ENCODE data around the gene PFDN6.
"Not testable (repeated sequence)": the region's sequence is repeated elsewhere in the genome, so short reads cannot be mapped to it uniquely, and the experiment has no call there.

Gene PFDN6

GRCh38 chr6:33273924-33274902 lies 15.2 kb upstream of the PFDN6 start:
- no peak for DNase-seq

DNA sequence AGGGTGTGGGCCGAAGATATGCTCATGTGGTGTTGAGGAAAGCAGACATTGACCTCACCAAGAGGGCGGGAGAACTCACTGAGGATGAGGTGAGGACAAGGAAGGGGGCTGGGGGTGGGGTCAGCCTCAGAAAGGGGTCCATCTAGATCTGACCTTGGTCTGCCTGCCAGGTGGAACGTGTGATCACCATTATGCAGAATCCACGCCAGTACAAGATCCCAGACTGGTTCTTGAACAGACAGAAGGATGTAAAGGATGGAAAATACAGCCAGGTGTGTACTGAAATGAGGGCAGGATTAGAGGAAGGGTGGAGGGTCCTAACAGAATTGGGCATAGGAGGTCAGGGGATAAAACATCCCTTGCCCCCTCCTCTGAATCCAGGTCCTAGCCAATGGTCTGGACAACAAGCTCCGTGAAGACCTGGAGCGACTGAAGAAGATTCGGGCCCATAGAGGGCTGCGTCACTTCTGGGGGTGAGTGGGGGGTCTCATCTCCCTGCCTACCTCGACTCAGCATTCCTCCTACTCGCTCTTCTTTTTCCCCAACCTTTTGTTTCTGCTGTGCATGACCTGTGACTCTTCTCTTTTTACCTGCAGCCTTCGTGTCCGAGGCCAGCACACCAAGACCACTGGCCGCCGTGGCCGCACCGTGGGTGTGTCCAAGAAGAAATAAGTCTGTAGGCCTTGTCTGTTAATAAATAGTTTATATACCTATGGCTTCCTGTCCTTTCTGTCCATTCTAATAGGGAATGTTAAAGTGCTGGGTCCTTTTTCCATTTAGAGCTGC lies 13.4 kb upstream of the PFDN6 start:
- DNase-seq = not testable (repeated sequence)

DNA sequence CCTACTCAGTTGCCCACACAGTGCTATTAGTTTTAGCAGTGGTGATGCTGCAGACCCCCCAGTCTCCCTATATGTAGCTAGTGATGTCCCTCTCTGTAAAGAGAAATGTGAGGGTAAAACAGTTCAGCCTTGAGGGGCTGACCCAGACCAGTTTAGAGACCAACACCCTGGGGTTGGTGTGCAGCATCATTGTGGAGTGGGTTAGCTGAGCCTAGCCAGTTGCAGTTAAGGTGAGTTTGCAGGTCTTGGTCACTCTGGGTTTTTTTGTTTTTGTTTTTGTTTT lies 12.9 kb upstream of the PFDN6 start:
- DNase-seq = no peak

GRCh38 chr6:33276864-33277662 lies 12.3 kb upstream of the PFDN6 start, which contains the start of gene B3GALT4:
B3GALT4 (plus strand) TSS chr6:33277123; CDS start chr6:33277420, 297 bp downstream.
- no peak for DNase-seq

DNA sequence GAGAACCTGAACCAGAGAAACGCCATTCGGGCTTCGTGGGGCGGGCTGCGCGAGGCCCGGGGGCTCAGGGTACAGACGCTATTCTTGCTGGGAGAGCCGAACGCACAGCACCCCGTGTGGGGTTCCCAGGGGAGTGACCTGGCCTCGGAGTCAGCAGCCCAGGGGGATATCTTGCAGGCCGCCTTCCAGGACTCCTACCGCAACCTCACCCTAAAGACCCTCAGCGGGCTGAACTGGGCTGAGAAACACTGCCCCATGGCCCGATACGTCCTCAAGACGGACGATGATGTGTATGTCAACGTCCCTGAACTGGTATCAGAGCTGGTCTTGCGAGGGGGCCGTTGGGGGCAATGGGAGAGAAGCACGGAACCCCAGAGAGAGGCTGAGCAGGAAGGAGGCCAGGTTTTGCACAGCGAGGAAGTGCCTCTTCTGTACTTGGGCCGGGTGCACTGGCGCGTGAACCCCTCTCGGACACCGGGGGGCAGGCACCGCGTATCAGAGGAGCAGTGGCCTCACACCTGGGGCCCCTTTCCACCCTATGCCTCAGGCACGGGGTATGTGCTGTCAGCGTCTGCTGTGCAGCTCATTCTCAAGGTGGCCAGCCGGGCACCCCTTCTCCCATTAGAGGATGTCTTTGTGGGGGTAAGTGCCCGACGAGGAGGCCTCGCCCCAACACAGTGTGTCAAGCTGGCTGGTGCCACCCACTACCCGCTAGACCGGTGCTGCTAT lies 11.6 kb upstream of the PFDN6 start:
- DNase-seq = no peak

- DNase-seq = no peak
Measured at GRCh38 chr6:33278392-33278741, 11.0 kb upstream of the PFDN6 start.

GRCh38 chr6:33278810-33279209 lies 10.6 kb upstream of the PFDN6 start:
- no peak for DNase-seq

- DNase-seq = no peak
Measured at GRCh38 chr6:33279257-33279695, 10.1 kb upstream of the PFDN6 start.

- no peak for DNase-seq
Measured at GRCh38 chr6:33279971-33280511, 9.4 kb upstream of the PFDN6 start.

GRCh38 chr6:33280539-33280938 lies 8.9 kb upstream of the PFDN6 start:
- DNase-seq = no peak

- not testable (repeated sequence) for DNase-seq
Measured at GRCh38 chr6:33285214-33285613, 4.2 kb upstream of the PFDN6 start.

- no peak for DNase-seq
Measured at GRCh38 chr6:33286946-33287914, 2.2 kb upstream of the PFDN6 start.

DNA sequence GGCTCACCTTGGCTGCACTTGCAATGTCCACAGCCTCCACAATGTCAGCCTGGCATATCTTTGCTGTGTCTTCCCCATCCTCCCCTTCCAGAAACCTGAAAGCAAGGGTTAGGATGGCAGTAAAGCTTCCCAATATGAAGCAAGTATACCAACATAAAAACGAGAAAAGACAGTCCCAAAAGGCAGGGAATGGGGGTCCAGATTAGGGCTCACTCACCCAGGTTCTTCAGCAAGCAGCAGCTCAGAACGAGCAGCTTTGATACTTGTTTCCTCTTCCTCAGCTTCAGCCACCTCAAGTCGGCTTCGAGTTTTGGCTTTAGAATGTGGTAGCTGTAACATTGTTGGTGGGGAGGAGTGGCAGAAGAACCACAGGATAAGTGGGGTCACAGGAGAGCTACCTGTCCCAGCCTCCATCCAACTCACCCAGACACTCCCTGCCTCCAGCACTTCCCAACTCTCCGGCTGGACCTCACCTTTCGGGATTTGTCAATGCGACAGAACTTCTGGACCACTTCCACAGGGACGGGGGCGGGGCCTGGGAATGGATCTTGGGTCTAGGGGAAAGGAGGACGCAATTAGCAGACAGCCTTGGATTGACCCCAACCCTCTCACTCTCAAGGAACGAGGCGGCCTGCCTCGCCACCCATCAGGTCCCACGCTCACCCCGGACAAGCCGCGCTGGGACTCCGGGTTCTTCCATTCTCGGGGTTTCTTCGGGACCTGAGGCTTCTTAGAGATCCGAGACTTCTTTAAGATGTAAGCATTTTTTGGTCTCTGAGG lies 1.1 kb upstream of the PFDN6 start:
- no peak for DNase-seq

DNA sequence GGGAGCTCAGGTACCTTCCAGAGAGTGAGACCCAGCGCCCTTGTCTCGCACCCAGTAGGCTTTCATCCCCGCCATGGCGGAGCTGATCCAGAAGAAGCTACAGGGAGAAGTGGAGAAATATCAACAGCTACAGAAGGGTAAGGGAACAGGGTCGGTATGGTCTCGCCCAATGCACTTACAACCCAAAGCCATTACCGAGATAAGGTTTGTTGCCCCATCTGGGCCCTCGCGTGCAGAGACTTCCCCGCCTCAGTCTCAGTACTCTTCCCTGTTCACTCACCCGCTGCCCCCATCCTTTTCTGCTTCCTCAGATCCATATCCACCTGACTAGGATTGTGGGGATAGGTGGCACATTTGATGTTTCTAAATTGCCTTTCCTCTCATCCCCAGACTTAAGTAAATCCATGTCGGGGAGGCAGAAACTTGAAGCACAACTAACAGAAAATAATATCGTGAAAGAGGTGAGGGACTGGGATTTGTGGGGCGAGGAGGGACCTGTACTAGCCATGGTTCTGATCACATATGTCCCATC lies 449 bp downstream of the PFDN6 start:
- DNase-seq = no peak

DNA sequence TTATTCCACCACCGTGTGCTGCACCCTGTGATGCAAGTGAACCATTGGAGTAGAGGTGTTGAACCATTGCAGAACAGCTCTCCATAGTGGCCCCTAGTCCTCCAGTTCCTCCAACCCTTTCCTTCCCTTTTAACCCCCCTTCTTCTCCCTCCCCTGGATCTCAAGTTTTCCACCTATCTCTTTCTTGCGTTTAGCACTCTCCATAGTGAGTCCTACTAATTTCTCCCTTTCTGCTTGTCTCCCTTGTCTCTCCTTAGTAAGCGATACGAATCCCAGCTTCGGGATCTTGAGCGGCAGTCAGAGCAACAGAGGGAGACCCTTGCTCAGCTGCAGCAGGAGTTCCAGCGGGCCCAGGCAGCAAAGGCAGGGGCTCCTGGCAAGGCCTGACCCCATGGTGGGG lies 1.1 kb downstream of the PFDN6 start:
- no peak for DNase-seq

DNA sequence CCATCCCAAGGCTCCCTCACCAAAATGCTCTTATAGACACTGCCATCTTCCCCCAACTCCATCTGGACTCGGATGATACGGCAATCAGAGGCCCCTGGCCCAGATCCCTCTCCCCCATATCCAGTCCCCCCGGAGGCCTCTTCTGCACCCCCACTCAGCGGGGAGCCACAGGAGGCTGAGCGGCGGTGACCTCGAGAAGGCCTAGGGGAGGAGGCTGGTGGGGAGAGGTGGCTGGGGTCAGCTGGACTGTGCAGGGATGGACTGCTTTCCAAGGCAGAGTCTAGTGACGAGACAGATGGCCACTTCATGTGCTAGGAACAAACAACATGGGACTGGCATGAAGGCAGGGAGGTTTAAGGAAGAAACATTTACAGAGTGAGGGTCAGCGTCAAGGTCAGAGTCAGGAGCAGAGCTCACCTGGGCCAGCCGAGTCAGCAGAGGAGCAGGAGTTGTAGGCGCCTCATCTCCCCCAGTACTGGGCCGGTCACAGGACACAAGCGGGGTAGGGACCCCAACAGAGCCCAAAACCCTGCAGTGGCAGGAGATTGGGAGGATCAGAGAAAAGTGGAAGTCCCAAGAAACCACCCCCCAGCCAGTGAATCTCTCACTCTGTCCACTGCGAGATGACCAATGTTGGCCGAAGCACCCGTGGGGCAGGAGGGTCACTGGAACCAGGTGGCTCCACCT lies 3.7 kb downstream of the PFDN6 start:
- no peak for DNase-seq

GRCh38 chr6:33294086-33294823 lies 4.9 kb downstream of the PFDN6 start:
- DNase-seq = no peak

DNA sequence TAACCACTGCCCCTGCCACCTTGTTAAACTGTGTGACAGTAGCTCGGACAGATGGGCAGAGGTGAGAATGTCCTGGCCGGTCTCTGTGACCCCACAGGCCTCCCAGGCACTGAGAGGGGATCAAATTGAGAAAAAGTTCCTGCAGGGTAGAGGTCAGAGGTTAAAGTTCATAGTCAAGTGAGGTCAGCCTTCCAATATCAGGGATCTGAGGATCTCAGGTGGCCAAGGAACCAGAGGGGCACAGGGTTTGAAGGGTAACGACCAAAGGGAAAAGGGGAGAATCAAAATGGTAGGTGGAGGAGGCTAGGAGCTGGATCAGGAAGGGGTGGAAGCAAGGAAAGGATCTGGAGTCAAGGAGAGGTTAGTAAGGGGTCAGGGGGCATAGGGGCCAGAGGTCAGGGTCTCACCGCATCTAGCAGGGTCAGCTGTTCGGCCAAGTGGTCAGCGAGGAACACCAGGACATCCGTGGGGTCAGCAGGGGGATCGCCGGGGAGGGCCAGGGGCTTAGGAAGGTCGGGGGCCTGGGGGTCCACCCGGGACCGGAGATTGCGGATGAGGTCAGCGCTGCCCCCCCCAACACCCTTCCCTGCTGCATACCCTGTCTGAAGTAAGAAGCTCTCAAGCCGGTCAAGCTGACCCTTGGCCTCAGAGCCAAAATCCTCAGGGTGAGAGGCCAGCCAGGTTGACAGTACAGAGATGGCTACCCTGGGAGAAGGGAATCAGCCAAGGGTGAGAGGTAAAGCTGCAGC lies 6.4 kb downstream of the PFDN6 start:
- DNase-seq = no peak
